Inflammatory macrophage (primary cell): ENCODE measurements around the gene F13A1.
A peak's percentile ranks its signal among the peaks of the same experiment; 100 is the strongest.
"Not testable (repeated sequence)": the region's sequence is repeated elsewhere in the genome, so short reads cannot be mapped to it uniquely, and the experiment has no call there.

Experiments used
- DNase-seq, 2 donors: peaks; one replicate each; pipeline ENCODE4 v3.0.0-alpha.2; 2020 to 2022

F13A1 gene

GRCh38 chr6:6317825-6318733 is 2.4 kb downstream of the F13A1 start:
- no peak for DNase-seq

- DNase-seq: no peak
Measured at GRCh38 chr6:6317386-6317785, 3.1 kb downstream of the F13A1 start.

- peak; percentile 50 to 52 for DNase-seq
Measured at GRCh38 chr6:6315660-6316059, 4.8 kb downstream of the F13A1 start.

GRCh38 chr6:6314596-6314995 is 5.9 kb downstream of the F13A1 start:
- peak; percentile 54 to 60 for DNase-seq

GRCh38 chr6:6312901-6313441 is 7.5 kb downstream of the F13A1 start:
- no peak for DNase-seq

- DNase-seq: no peak
Measured at GRCh38 chr6:6305575-6305974, 14.9 kb downstream of the F13A1 start.

- not testable (repeated sequence) for DNase-seq
Measured at GRCh38 chr6:6300383-6300782, 20.1 kb downstream of the F13A1 start.

- DNase-seq: no peak
Measured at GRCh38 chr6:6293317-6293716, 27.1 kb downstream of the F13A1 start.

GRCh38 chr6:6287415-6287814 is 33.0 kb downstream of the F13A1 start:
- no peak for DNase-seq

GRCh38 chr6:6285679-6286078 is 34.8 kb downstream of the F13A1 start:
- DNase-seq: no peak

GRCh38 chr6:6284221-6284966 is 36.1 kb downstream of the F13A1 start:
- DNase-seq: peak; percentile 6 to 50

GRCh38 chr6:6283746-6284145 is 36.7 kb downstream of the F13A1 start:
- DNase-seq: no peak

- DNase-seq: no peak
Measured at GRCh38 chr6:6282716-6283115, 37.7 kb downstream of the F13A1 start.

- peak; percentile 64 to 68 for DNase-seq
Measured at GRCh38 chr6:6277413-6277812, 43.0 kb downstream of the F13A1 start.

GRCh38 chr6:6270948-6271535 is 49.4 kb downstream of the F13A1 start:
- peak; percentile 34 to 52 for DNase-seq

GRCh38 chr6:6260196-6260722 is 60.2 kb downstream of the F13A1 start:
- no peak for DNase-seq

GRCh38 chr6:6256886-6257285 is 63.6 kb downstream of the F13A1 start:
- peak; percentile 29 to 45 for DNase-seq

GRCh38 chr6:6256259-6256658 is 64.2 kb downstream of the F13A1 start:
- DNase-seq: no peak

GRCh38 chr6:6251555-6252280 is 68.7 kb downstream of the F13A1 start:
- DNase-seq: no peak

- no peak for DNase-seq
Measured at GRCh38 chr6:6248651-6249050, 71.8 kb downstream of the F13A1 start.

- DNase-seq: peak; percentile 7 to 9
Measured at GRCh38 chr6:6246544-6246943, 73.9 kb downstream of the F13A1 start.

GRCh38 chr6:6244624-6245023 is 75.8 kb downstream of the F13A1 start:
- DNase-seq: no peak
